Fibroblast of lung (primary cell): ENCODE data around the gene PRSS12.

Experiments used
- EZH2 ChIP-seq: IDR thresholded peaks from 2 replicates; pipeline ENCODE4 v1.5.1; 2012; ENCODE audit warnings: low read length, control low read depth, mild to moderate bottlenecking; ENCODE audit errors: missing control alignments
- TF ChIP-seq, protein P1 (sequence below), 2 donors: IDR thresholded peaks in 1 of 2; conservative IDR thresholded peaks in 1 of 2; 1 replicate in 1 of 2; 2 replicates in 1 of 2; pipeline ENCODE4 v1.5.1; 2011 to 2012; ENCODE audit warnings: low read length in 2 of 2, control low read depth in 1 of 2, inconsistent platforms in 1 of 2, low read depth in 1 of 2, mild to moderate bottlenecking in 1 of 2

DNA sequence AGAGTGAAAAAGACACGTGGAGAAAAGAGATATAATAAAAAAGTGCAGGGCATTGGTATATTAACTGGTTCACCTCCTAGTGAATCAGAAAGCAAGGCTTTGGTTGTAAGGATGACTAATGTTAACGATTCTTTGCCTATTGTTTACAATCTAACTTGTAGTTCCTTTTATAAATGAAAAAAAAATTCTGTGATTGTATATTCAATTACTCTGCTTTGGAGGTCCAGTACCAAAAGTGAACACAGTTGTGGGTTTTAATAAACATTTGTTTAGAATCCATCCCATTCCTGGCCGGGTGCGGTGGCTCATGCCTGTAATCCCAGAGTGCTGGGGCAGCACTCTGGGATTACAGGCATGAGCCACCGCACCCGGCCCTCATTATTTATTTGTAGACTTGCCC lies 36.9 kb upstream of the PRSS12 start:
- TF ChIP-seq, protein P1, sequence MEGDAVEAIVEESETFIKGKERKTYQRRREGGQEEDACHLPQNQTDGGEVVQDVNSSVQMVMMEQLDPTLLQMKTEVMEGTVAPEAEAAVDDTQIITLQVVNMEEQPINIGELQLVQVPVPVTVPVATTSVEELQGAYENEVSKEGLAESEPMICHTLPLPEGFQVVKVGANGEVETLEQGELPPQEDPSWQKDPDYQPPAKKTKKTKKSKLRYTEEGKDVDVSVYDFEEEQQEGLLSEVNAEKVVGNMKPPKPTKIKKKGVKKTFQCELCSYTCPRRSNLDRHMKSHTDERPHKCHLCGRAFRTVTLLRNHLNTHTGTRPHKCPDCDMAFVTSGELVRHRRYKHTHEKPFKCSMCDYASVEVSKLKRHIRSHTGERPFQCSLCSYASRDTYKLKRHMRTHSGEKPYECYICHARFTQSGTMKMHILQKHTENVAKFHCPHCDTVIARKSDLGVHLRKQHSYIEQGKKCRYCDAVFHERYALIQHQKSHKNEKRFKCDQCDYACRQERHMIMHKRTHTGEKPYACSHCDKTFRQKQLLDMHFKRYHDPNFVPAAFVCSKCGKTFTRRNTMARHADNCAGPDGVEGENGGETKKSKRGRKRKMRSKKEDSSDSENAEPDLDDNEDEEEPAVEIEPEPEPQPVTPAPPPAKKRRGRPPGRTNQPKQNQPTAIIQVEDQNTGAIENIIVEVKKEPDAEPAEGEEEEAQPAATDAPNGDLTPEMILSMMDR (conservative IDR thresholded peaks at IDR 0.05 in 1 of 2, IDR thresholded peaks at IDR 0.05 in 1 of 2; ENCODE audit: low read depth in 1 of 2, low read length in 2 of 2): no peak
- no peak for TF ChIP-seq EZH2
